Duodenal mucosa (tissue), 2 donors: ENCODE results near the gene TRIM66.

Experiments used
- H3K27ac ChIP-seq: one replicate; pipeline ENCODE4 v1.7.0; 2013; ENCODE audit warnings: low read depth, low read length
- H3K27me3 ChIP-seq, 2 donors: one replicate each; pipeline ENCODE4 v1.7.0; 2013; ENCODE audit warnings: low read length in 2 of 2, control low read depth in 1 of 2; ENCODE audit not compliant: insufficient read depth in 2 of 2, control insufficient read depth in 1 of 2
- H3K36me3 ChIP-seq, 2 donors: one replicate each; pipeline ENCODE4 v1.7.0; 2013; ENCODE audit warnings: low read length in 2 of 2, control low read depth in 1 of 2; ENCODE audit not compliant: insufficient read depth in 2 of 2, control insufficient read depth in 1 of 2
- H3K4me1 ChIP-seq, 2 donors: one replicate each; pipeline ENCODE4 v1.7.0; 2013; ENCODE audit warnings: low read length in 2 of 2, control low read depth in 1 of 2; ENCODE audit not compliant: insufficient read depth in 2 of 2, control insufficient read depth in 1 of 2
- H3K4me3 ChIP-seq, 2 donors: one replicate each; pipeline ENCODE4 v1.7.0; 2013; ENCODE audit warnings: low read length in 2 of 2, low read depth in 1 of 2
- H3K9ac ChIP-seq, 2 donors: one replicate each; pipeline ENCODE4 v1.7.0; 2013; ENCODE audit warnings: low read length in 2 of 2, low read depth in 1 of 2
- H3K9me3 ChIP-seq, 2 donors: one replicate each; pipeline ENCODE4 v1.7.0; 2013; ENCODE audit warnings: low read length in 2 of 2, control low read depth in 1 of 2; ENCODE audit not compliant: control insufficient read depth in 1 of 2

Gene TRIM66

DNA sequence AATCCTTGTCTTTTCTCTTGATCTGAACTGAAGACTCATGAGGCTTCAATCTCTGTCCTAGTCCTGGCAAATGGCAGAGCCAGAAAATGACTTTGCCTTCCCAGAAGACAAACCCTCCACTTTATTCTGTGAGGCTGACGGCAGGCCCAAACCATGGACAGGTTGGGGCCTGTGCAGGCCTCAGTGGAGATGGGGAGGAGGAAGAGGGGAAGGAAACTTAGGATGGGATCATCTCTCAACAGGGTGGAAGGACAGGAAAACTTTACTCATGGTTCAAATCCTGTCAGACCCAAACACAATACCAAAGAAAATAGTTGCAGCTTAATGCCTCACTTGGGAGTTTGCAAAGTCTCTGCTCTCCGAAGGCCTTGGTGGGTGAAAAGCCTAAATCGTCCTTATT, 10.0 kb upstream of the TRIM66 start:
- peaks cover 11 to 16% of the 10 kb centered on the region in 2 donors for H3K4me1 ChIP-seq

DNA sequence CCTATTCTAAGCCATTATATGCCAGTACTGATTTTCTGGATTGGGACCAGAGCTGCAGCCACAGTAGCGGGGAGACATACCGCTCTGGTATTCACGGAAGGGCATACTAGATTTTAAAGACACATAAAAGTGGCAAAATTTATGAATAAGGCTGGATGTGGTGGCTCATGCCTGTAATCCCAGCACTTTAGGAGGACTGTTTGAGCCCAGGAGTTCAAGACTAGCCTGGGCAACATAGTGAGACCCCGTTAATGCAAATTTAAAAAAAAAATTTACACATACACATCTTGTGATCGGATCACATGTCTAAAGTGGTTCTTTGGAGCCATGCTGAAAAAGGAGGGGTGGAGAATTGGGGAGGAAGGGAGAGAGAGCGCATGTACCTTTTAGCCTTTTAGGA, 9.1 kb upstream of the TRIM66 start:
- Histone ChIP-seq H3K36me3 (peaks cover 28 to 52% of the 10 kb centered on the region in 2 donors), H3K4me3 (no peak overlapping the region), H3K9ac (no peak overlapping the region), H3K9me3 (no peaks in the 10 kb centered on the region), H3K27ac (no peak overlapping the region), H3K4me1 (peaks cover 11 to 16% of the 10 kb centered on the region in 2 donors), H3K27me3 (no peaks in the 10 kb centered on the region)

More for the DNA sequence above, 10.0 kb upstream of the TRIM66 start:
- H3K36me3 ChIP-seq: peaks cover 30 to 56% of the 10 kb centered on the region in 2 donors
- H3K27ac ChIP-seq: no peak overlapping the region
- no peak overlapping the region for H3K4me3 ChIP-seq
- H3K9ac ChIP-seq: no peak overlapping the region
- H3K9me3 ChIP-seq: no peaks in the 10 kb centered on the region
- no peaks in the 10 kb centered on the region for H3K27me3 ChIP-seq

DNA sequence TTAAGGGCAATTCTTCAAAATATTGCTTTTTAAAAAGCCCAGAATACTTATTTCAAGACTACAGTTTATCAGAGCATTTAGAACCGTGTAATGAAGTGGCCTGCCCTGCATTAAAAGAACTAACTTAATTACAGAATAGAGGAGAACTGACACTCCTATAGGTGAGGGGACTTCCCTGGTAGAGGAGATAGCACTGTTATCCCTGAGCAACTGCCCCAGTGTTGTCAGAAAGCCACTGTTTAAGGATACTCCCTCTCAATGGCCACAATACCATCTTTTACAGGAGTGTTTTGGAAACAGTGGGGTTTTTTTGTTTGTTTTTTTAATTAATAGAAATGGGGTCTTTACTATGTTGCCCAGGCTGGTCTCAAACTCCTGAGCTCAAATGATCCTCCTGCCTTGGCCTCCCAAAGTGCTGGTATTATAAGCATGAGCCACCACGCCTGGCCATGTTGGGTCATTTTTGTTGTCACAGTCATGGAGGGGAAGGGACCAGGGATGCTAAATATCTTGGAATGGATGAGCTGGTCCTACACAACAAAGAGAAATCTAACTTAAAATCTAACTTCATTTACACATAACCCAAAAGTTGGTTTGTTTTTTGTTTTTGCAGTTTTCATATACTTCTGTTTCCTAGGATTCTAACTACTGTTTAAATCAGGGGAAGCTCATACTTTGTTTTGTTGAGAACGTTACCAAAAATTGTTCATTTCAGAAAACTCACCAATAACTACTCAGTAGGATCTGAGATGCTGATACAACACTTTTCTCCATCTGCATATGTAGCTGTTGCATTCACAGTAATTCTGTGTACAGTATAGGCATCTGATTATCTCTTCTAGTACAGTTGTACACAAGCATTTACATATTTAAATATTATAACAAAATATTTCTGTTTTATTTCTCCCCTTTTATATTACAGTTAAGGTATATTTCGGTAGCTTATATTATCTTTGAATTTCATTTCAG, 8.2 kb upstream of the TRIM66 start:
- H3K36me3 ChIP-seq: peaks cover 28 to 52% of the 10 kb centered on the region in 2 donors
- H3K4me3 ChIP-seq: no peak overlapping the region

DNA sequence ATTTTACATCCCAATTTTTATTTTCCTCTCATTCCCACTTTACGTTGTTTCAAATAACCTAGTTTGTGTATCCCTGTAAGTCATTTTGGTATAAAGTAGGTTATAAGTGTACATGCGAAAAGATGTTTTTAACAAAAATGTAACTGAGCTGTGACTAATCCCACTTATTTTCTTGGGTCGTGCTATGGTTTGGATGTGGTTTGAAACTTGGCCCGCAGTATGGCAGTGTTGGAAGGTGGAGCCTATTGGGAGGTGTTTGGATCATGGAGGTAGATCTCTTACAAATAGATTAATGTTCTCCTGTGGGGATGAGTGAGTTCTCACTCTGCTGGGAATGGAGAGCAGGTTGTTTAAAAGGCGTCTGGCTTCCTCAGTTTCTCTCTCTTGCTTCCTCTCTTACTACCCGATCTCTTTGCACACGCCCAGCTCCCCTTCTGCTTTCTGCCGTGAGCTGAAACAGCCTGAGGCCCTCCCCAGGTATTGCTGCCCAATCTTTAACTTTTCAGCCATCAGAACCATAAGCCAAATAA, 7.3 kb upstream of the TRIM66 start:
- Histone ChIP-seq H3K4me1 (peaks cover 18% of the 10 kb centered on the region in 2 donors), H3K9me3 (no peaks in the 10 kb centered on the region), H3K36me3 (peaks cover 37 to 54% of the 10 kb centered on the region in 2 donors), H3K4me3 (peak overlapping the region; percentile 78 to 96), H3K27ac (no peak overlapping the region), H3K9ac (peak overlapping the region in 1 of 2 donors; percentile 73), H3K27me3 (no peaks in the 10 kb centered on the region)

More for the DNA sequence above, 8.2 kb upstream of the TRIM66 start:
- Histone ChIP-seq H3K9me3 (no peaks in the 10 kb centered on the region), H3K27ac (no peak overlapping the region), H3K27me3 (no peaks in the 10 kb centered on the region), H3K4me1 (peaks cover 11 to 16% of the 10 kb centered on the region in 2 donors), H3K9ac (no peak overlapping the region)

DNA sequence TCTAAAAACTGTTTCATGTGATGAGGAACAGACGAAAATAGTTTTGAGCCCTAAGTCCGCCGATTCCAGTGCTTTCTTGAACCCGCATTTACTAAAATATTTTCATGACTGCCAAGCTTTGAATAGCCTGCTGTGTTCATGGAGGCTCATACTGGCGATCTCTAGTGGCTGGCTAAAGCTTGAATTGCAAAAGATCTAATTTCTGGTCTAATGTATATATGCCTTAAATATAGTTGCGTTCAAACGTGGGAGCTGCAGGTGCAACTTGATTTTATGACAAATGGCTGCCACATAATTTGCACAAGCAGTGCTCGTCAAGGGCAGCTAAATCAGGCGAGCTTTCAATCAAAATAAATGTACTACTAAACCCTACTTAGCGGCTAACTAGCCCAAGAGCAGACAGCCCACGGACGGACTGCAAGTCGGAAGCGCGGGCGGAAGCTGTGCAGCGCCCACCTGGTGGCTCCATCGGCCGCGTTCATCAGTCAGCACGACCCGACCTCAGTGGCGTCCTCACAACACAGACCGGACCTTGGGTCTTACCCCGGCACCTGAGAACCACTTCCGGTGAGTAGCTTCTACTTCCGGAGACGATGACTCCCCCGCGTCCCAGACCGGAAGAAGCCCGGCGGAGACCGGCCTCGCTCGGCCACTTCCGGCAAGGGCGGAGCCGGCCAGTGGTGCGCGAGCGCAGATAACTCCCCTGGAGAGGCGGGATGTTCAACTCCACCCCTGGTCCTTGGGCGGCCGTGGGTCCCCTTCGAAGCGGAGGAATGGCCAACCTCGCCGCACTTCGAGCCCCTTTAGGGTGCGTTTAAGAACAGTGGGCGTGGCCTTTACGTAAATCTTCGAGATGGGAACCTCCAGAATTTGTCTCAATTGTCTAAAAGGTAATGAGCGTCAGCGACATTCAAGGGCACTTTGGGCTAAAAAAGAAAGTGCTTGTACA, 6.2 kb upstream of the TRIM66 start:
- H3K9ac ChIP-seq: peak overlapping the region; percentile 73 to 86
- H3K4me1 ChIP-seq: peaks cover 29% of the 10 kb centered on the region in 2 donors
- no peaks in the 10 kb centered on the region for H3K9me3 ChIP-seq
- H3K27me3 ChIP-seq: no peaks in the 10 kb centered on the region
- H3K27ac ChIP-seq: peak overlapping the region; percentile 71
- H3K4me3 ChIP-seq: peak overlapping the region; percentile 78 to 96
- H3K36me3 ChIP-seq: peaks cover 33 to 53% of the 10 kb centered on the region in 2 donors

DNA sequence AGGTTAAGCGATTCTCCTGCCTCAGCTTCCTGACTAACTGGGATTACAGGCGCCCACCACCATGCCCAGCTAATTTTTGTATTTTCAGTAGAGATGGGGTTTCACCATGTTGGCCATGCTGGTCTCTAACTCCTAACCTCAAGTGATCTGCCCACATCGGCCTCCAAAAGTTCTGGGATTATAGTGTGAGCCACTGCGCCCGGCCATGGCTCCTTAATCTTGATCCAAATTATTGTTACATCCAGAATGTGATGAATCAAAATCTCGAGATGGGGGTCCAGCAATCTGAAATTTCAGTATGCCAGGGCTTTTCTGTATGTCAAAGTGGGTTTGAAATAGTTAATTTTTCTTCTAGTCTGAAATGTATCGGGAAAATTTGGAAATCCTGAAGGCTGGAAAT, 3.9 kb upstream of the TRIM66 start:
- Histone ChIP-seq H3K36me3 (peaks cover 24 to 33% of the 10 kb centered on the region in 2 donors), H3K9me3 (no peaks in the 10 kb centered on the region), H3K4me1 (peaks cover 34% of the 10 kb centered on the region in 2 donors), H3K27me3 (no peaks in the 10 kb centered on the region), H3K9ac (no peak overlapping the region), H3K4me3 (no peak overlapping the region), H3K27ac (no peak overlapping the region)

DNA sequence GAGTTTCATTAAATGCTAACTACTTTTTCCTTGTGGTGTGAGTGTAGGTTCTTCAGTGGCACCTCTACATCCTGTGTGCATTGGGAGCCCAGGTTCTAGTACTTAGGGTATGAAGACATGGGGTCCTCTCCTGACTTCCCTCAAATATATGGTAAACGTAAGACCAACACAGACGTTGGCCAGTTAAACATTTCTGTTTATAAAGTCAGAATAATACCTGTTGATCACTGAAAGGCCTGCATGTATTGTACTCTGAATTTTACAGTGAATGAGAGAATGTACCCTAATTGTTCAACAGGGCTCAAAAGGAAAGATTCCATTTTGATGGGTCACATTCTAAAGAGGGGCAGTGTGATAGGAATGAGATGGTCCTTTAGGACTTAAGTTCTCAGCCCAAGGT, 3.4 kb upstream of the TRIM66 start:
- Histone ChIP-seq H3K4me3 (no peak overlapping the region), H3K36me3 (peaks cover 24 to 33% of the 10 kb centered on the region in 2 donors), H3K9ac (no peak overlapping the region), H3K9me3 (no peaks in the 10 kb centered on the region), H3K4me1 (peaks cover 34% of the 10 kb centered on the region in 2 donors), H3K27ac (no peak overlapping the region), H3K27me3 (no peaks in the 10 kb centered on the region)

DNA sequence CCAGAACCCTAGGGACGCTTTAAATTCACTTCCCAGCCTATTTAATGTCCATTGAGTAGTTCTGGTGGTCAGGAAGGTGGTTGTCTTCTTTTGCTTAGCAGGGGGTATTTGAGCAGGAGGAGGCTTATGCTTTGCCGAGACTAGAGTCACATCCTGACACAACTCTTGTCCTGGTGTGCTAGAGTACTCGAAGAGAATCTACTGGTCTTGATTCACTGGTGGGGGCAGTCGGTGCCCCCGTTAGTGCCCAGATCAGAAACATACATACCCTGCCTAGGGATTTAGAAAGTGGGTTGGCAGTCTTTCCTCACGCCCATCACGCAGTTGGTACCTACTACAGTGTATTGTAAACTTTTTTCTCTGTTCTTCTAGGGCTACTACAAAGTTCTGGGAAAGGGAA, 2.8 kb upstream of the TRIM66 start:
- Histone ChIP-seq H3K27ac (no peak overlapping the region), H3K9ac (no peak overlapping the region), H3K4me1 (peaks cover 34% of the 10 kb centered on the region in 2 donors), H3K4me3 (no peak overlapping the region), H3K36me3 (peaks cover 24 to 33% of the 10 kb centered on the region in 2 donors), H3K9me3 (no peaks in the 10 kb centered on the region), H3K27me3 (no peaks in the 10 kb centered on the region)

DNA sequence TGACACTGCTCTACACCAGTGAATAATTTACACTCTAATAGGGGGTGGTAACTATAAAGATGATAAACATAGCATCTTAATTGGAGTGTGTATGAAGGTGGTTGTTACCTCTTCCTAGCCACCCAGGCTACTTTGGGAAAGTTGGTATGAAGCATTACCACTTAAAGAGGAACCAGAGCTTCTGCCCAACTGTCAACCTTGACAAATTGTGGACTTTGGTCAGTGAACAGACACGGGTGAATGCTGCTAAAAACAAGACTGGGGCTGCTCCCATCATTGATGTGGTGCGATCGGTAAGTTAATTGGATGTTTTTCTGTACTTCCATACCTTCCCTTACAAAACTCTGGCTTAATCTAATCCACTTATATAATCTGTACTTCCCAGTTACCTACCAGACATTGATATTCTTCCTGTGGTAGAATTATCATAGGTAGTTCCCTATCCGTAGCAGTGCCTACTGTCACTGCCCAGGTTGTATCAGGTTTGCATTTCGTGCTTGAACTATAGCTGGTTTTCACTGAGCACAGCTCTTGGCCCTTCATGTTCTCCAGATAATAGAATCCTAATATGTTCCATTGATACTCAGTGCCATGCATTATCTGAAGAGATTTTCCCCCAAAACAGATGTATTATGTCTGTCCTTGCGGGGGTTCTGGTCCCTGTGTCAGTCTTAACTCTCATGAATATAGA, 2.3 kb upstream of the TRIM66 start:
- Histone ChIP-seq H3K9me3 (no peaks in the 10 kb centered on the region), H3K27me3 (no peaks in the 10 kb centered on the region), H3K4me1 (peaks cover 33 to 34% of the 10 kb centered on the region in 2 donors), H3K9ac (peak overlapping the region; percentile 95 to 97), H3K27ac (no peak overlapping the region), H3K4me3 (peak overlapping the region; percentile 86 to 96), H3K36me3 (peaks cover 24 to 35% of the 10 kb centered on the region in 2 donors)
